HTR-8/SVneo (cell line): ENCODE measurements around the gene SIMC1.

Source experiments
- DNase-seq: peaks from one replicate; pipeline ENCODE4 v3.0.0; 2011; ENCODE audit warnings: low spot score, mixed read lengths; ENCODE audit not compliant: insufficient read length
- FAIRE-seq: peaks from 2 replicates; lab custom pipeline; 2011; peaks lifted over from hg19 to GRCh38; lab: Jason Lieb, UNC

The SIMC1 gene

GRCh38 chr5:176356179-176356566, 117.9 kb downstream of the SIMC1 start:
- DNase-seq (no peak), FAIRE-seq (no peak)

- no peak for DNase-seq
- no peak for FAIRE-seq
Measured at GRCh38 chr5:176359658-176360057, 121.4 kb downstream of the SIMC1 start.

- peak; percentile 19 for DNase-seq
Measured at GRCh38 chr5:176360894-176361436, 122.7 kb downstream of the SIMC1 start.

GRCh38 chr5:176361437-176362232, 123.4 kb downstream of the SIMC1 start, which contains the start of gene KIAA1191:
TSS of gene KIAA1191 (minus strand) at chr5:176361764. CDS start at chr5:176359508, 2,256 bp downstream.
- peak; percentile 16 for FAIRE-seq
- DNase-seq = peak; percentile 91

More at GRCh38 chr5:176360894-176361436, 122.7 kb downstream of the SIMC1 start:
- FAIRE-seq = no peak

- FAIRE-seq (no peak), DNase-seq (no peak)
Measured at GRCh38 chr5:176362233-176362490, 123.9 kb downstream of the SIMC1 start.

GRCh38 chr5:176364765-176365350, 126.6 kb downstream of the SIMC1 start:
- DNase-seq = no peak
- FAIRE-seq = no peak

- DNase-seq = peak; percentile 82
- peak; percentile 79 for FAIRE-seq
Measured at GRCh38 chr5:176365351-176366231, 127.4 kb downstream of the SIMC1 start, which contains the start of gene ARL10. TSS of gene ARL10 (plus strand) at chr5:176365487. CDS start at chr5:176365564, 77 bp downstream.

GRCh38 chr5:176366232-176366894, 128.1 kb downstream of the SIMC1 start:
- FAIRE-seq (no peak), DNase-seq (no peak)

- no peak for DNase-seq
- FAIRE-seq = no peak
Measured at GRCh38 chr5:176368726-176369125, 130.5 kb downstream of the SIMC1 start.

- FAIRE-seq = no peak
- DNase-seq = no peak
Measured at GRCh38 chr5:176369934-176370711, 131.9 kb downstream of the SIMC1 start.

GRCh38 chr5:176371621-176372539, 133.7 kb downstream of the SIMC1 start:
- no peak for FAIRE-seq
- no peak for DNase-seq

- FAIRE-seq = no peak
- no peak for DNase-seq
Measured at GRCh38 chr5:176373100-176373818, 135.0 kb downstream of the SIMC1 start.

- FAIRE-seq (no peak), DNase-seq (no peak)
Measured at GRCh38 chr5:176379881-176380280, 141.7 kb downstream of the SIMC1 start.

GRCh38 chr5:176381423-176381822, 143.2 kb downstream of the SIMC1 start:
- FAIRE-seq (no peak), DNase-seq (no peak)

- FAIRE-seq (no peak), DNase-seq (no peak)
Measured at GRCh38 chr5:176381979-176382378, 143.8 kb downstream of the SIMC1 start.

- FAIRE-seq = no peak
- DNase-seq = no peak
Measured at GRCh38 chr5:176382721-176383120, 144.5 kb downstream of the SIMC1 start.

- FAIRE-seq = no peak
- DNase-seq = no peak
Measured at GRCh38 chr5:176383248-176383905, 145.2 kb downstream of the SIMC1 start.
